Measurements from ENCODE around the gene SGO2.

DNA sequence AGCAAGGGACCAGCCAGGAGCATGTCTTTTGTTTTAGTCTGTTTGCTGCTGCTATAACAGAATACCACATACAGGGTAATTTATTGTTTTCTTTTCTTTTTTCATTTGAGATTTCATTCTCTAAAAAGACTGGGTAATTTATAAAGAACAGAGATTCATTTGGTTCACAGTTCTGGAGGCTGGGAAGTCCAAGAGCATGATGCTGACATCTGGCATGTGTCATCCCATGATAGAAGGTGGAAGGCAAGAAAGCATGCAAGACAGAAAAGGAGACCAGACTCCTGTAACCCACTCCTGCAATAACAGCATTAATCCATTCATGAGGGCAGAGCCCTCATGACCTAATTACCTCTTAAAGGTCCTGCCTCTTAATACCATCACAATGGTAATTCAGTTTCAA lies 14.8 kb downstream of the SGO2 start:
- no peak for TF ChIP-seq EZH2 (IDR thresholded peaks at IDR 0.05; ENCODE audit: insufficient read depth, poor library complexity, severe bottlenecking)
- no peak for TF ChIP-seq EZH2phosphoT487 (IDR thresholded peaks at IDR 0.05; ENCODE audit: insufficient read depth, low read depth)
